H1 (cell line): Measurements from ENCODE around the gene ALOX15B. TPM values are rescaled to one million over a fixed set of nuclear protein-coding genes. Genes with fewer than 3 reads are reported as not detected.

Experiments used
- CTCF ChIA-PET: fragments of 300-600 bp; sonication (Branson Sonifier 250); formaldehyde crosslinking; loops from one replicate; lab custom pipeline; 2021; ENCODE audit not compliant: partially characterized antibody; lab: Charles Lee
- POLR2A ChIA-PET: fragments of 300-600 bp; sonication (Branson Sonifier 250); formaldehyde crosslinking; loops from one replicate; lab custom pipeline; 2021; ENCODE audit warnings: inconsistent platforms; ENCODE audit not compliant: partially characterized antibody; lab: Charles Lee
- DNase-seq, 2 experiments: peaks; one replicate each; pipeline versions ENCODE4 v3.0.0 to v3.0.0-alpha.2; 2010 to 2022; ENCODE audit warnings: low spot score in 2 of 2, low read depth in 1 of 2, mixed read lengths in 1 of 2
- FAIRE-seq: peaks from 2 replicates; lab custom pipeline; 2011; peaks lifted over from hg19 to GRCh38; lab: Jason Lieb, UNC
- H2AFZ ChIP-seq: 2 replicates; pipeline ENCODE4 v1.8.1; 2012; ENCODE audit warnings: low read length, inconsistent platforms
- H2AK5ac ChIP-seq: 2 replicates; pipeline ENCODE4 v1.6.1; 2013; ENCODE audit warnings: low read depth, low read length
- H2BK120ac ChIP-seq: replicated peaks from 2 replicates; pipeline ENCODE3; 2013; ENCODE audit warnings: low read depth, low read length, inconsistent platforms
- H2BK12ac ChIP-seq: 2 replicates; pipeline ENCODE4 v1.6.1; 2013; ENCODE audit warnings: low read depth, low read length
- H2BK15ac ChIP-seq: 2 replicates; pipeline ENCODE4 v1.6.1; 2013; ENCODE audit warnings: low read length
- H2BK20ac ChIP-seq: 2 replicates; pipeline ENCODE4 v1.6.1; 2013; ENCODE audit warnings: low read length
- H2BK5ac ChIP-seq: 2 replicates; pipeline ENCODE4 v1.6.1; 2013; ENCODE audit warnings: low read depth, low read length
- H3K14ac ChIP-seq: 2 replicates; pipeline ENCODE4 v1.6.1; 2013; ENCODE audit warnings: inconsistent platforms; ENCODE audit not compliant: insufficient read length
- H3K18ac ChIP-seq: 2 replicates; pipeline ENCODE4 v1.6.1; 2013; ENCODE audit warnings: low read length; ENCODE audit errors: extremely low read depth
- H3K23ac ChIP-seq: 2 replicates; pipeline ENCODE4 v1.6.1; 2013; ENCODE audit warnings: inconsistent platforms; ENCODE audit not compliant: insufficient read length
- H3K23me2 ChIP-seq: 2 replicates; pipeline ENCODE4 v1.6.1; 2013; ENCODE audit warnings: low read depth, low read length
- H3K27ac ChIP-seq: 2 replicates; pipeline ENCODE4 v1.6.1; 2011; ENCODE audit warnings: low read depth, low read length, inconsistent platforms
- H3K27me3 ChIP-seq, 4 experiments: replicated peaks in 1 of 4; 1 replicate in 1 of 4; 2 replicates in 3 of 4; pipeline versions ENCODE4 v1.6.1 to v1.8.1; 2011 to 2013; ENCODE audit warnings: low read length in 3 of 4, mild to moderate bottlenecking in 3 of 4, inconsistent platforms in 2 of 4, mixed read lengths in 2 of 4, moderate library complexity in 1 of 4; ENCODE audit not compliant: control insufficient read depth in 3 of 4, insufficient read depth in 3 of 4; ENCODE audit errors: extremely low read depth in 1 of 4
- H3K36me3 ChIP-seq, 4 experiments: 2 replicates each; pipeline versions ENCODE4 v1.6.1 to v1.8.1; 2011 to 2013; ENCODE audit warnings: mild to moderate bottlenecking in 4 of 4, low read length in 3 of 4, moderate library complexity in 2 of 4, control low read depth in 1 of 4, inconsistent platforms in 1 of 4; ENCODE audit not compliant: insufficient read depth in 4 of 4, control insufficient read depth in 2 of 4
- H3K4ac ChIP-seq: replicated peaks from 2 replicates; pipeline ENCODE3; 2013; ENCODE audit warnings: low read length, low read depth, mixed read lengths, inconsistent platforms; ENCODE audit not compliant: insufficient read length
- H3K4me1 ChIP-seq, 4 experiments: replicated peaks in 1 of 4; 1 replicate in 1 of 4; 2 replicates in 3 of 4; pipeline versions ENCODE4 v1.6.1 to v1.8.1; 2011 to 2013; ENCODE audit warnings: low read length in 3 of 4, inconsistent platforms in 2 of 4, mixed read lengths in 1 of 4; ENCODE audit not compliant: insufficient read depth in 4 of 4, control insufficient read depth in 3 of 4
- H3K4me2 ChIP-seq, 2 experiments: 2 replicates each; pipeline versions ENCODE4 v1.6.1 to v1.8.1; 2011 to 2013; ENCODE audit warnings: low read depth in 2 of 2, low read length in 2 of 2, control low read depth in 1 of 2, inconsistent platforms in 1 of 2, mild to moderate bottlenecking in 1 of 2; ENCODE audit not compliant: insufficient read depth in 1 of 2
- H3K4me3 ChIP-seq, 4 experiments: fragments of 200-600, 300-600 bp in 1 of 4; sonication (generic), shearing (Covaris generic), sonication (Bioruptor Twin) in 1 of 4; 2 replicates each; pipeline versions ENCODE4 v1.5.1 to v1.8.1; 2011 to 2016; ENCODE audit warnings: low read length in 4 of 4, low read depth in 3 of 4, control low read depth in 2 of 4, inconsistent platforms in 2 of 4, mild to moderate bottlenecking in 2 of 4, mixed read lengths in 1 of 4, moderate library complexity in 1 of 4; ENCODE audit not compliant: insufficient read depth in 2 of 4; ENCODE audit errors: extremely low read depth in 1 of 4
- H3K56ac ChIP-seq: replicated peaks from 2 replicates; pipeline ENCODE3; 2013; ENCODE audit warnings: low read depth, mild to moderate bottlenecking, mixed read lengths, low read length, inconsistent platforms; ENCODE audit not compliant: insufficient read length
- H3K79me1 ChIP-seq: 2 replicates; pipeline ENCODE4 v1.6.1; 2013; ENCODE audit warnings: low read depth, low read length, control low read depth
- H3K79me2 ChIP-seq, 2 experiments: 2 replicates each; pipeline versions ENCODE4 v1.6.1 to v1.8.1; 2012 to 2013; ENCODE audit warnings: low read length in 2 of 2, mild to moderate bottlenecking in 2 of 2, inconsistent platforms in 1 of 2; ENCODE audit not compliant: insufficient read depth in 2 of 2, control insufficient read depth in 1 of 2
- H3K9ac ChIP-seq, 4 experiments: replicated peaks in 1 of 4; 1 replicate in 1 of 4; 2 replicates in 3 of 4; pipeline versions ENCODE4 v1.6.1 to v1.8.1; 2011 to 2013; ENCODE audit warnings: low read depth in 3 of 4, low read length in 3 of 4, control low read depth in 2 of 4, mild to moderate bottlenecking in 2 of 4, moderate library complexity in 2 of 4, inconsistent platforms in 1 of 4; ENCODE audit errors: extremely low read depth in 1 of 4
- H3K9me3 ChIP-seq, 2 experiments: 2 replicates each; pipeline versions ENCODE4 v1.6.1 to v1.8.1; 2012 to 2013; ENCODE audit warnings: mild to moderate bottlenecking in 2 of 2, moderate library complexity in 2 of 2, control low read depth in 1 of 2, inconsistent platforms in 1 of 2, low read depth in 1 of 2, low read length in 1 of 2, mixed read lengths in 1 of 2; ENCODE audit not compliant: insufficient read depth in 2 of 2
- H4K20me1 ChIP-seq, 2 experiments: replicated peaks in 1 of 2; 2 replicates each; pipeline versions ENCODE3 to v1.8.1; 2011 to 2013; ENCODE audit warnings: inconsistent platforms in 2 of 2, low read length in 2 of 2, mild to moderate bottlenecking in 1 of 2; ENCODE audit not compliant: insufficient read depth in 2 of 2, control insufficient read depth in 1 of 2
- H4K5ac ChIP-seq: 2 replicates; pipeline ENCODE4 v1.6.1; 2013; ENCODE audit warnings: low read length, low read depth, mixed read lengths, inconsistent platforms; ENCODE audit not compliant: insufficient read length
- H4K8ac ChIP-seq: 2 replicates; pipeline ENCODE4 v1.8.0; 2013; ENCODE audit warnings: mild to moderate bottlenecking, moderate library complexity, low read length, inconsistent platforms; ENCODE audit not compliant: insufficient read depth; ENCODE audit errors: extremely low read depth
- H4K91ac ChIP-seq: replicated peaks from 2 replicates; pipeline ENCODE3; 2013; ENCODE audit warnings: low read length, mixed read lengths, inconsistent platforms; ENCODE audit not compliant: insufficient read length
- BACH1 ChIP-seq: IDR thresholded peaks from 2 replicates; pipeline ENCODE4 v1.6.1; 2012; ENCODE audit warnings: low read length, improper control_type of control experiment
- CREB1 ChIP-seq: IDR thresholded peaks from 2 replicates; pipeline ENCODE4 v1.6.1; 2012; ENCODE audit warnings: inconsistent platforms
- E2F6 ChIP-seq: IDR thresholded peaks from 2 replicates; pipeline ENCODE4 v1.6.1; 2012; ENCODE audit warnings: inconsistent platforms
- EGR1 ChIP-seq: IDR thresholded peaks from 2 replicates; pipeline ENCODE4 v1.6.1; 2011; ENCODE audit warnings: low read depth, low read length, borderline replicate concordance
- EZH2 ChIP-seq: fragments of 200-600 bp; sonication (generic); IDR thresholded peaks from 2 replicates; pipeline ENCODE4 v1.7.1; 2012; ENCODE audit warnings: low read depth, mild to moderate bottlenecking, moderate library complexity, low read length, inconsistent platforms; ENCODE audit not compliant: severe bottlenecking
- FOSL1 ChIP-seq: IDR thresholded peaks from 2 replicates; pipeline ENCODE4 v1.6.1; 2011; ENCODE audit warnings: mild to moderate bottlenecking, low read depth, low read length, moderate library complexity; ENCODE audit not compliant: insufficient read depth
- GABPA ChIP-seq: IDR thresholded peaks from 2 replicates; pipeline ENCODE4 v1.6.1; 2011; ENCODE audit warnings: mild to moderate bottlenecking, low read length, moderate library complexity, borderline replicate concordance; ENCODE audit not compliant: insufficient read depth
- GTF2F1 ChIP-seq: IDR thresholded peaks from 2 replicates; pipeline ENCODE4 v1.6.1; 2012; ENCODE audit warnings: low read depth, low read length, improper control_type of control experiment, borderline replicate concordance
- JUND ChIP-seq: IDR thresholded peaks from 2 replicates; pipeline ENCODE4 v1.6.1; 2011; ENCODE audit warnings: mild to moderate bottlenecking, improper control_type of control experiment, low read length
- KDM1A ChIP-seq: fragments of 200-600, 300-600 bp; sonication (generic); IDR thresholded peaks from 2 replicates; pipeline ENCODE4 v1.7.1; 2016; ENCODE audit warnings: mild to moderate bottlenecking, low read length, borderline replicate concordance
- RBBP5 ChIP-seq: IDR thresholded peaks from 2 replicates; pipeline ENCODE4 v1.7.1; 2012; ENCODE audit warnings: low read depth, mild to moderate bottlenecking, inconsistent platforms, low read length, moderate library complexity, borderline replicate concordance
- RXRA ChIP-seq: IDR thresholded peaks from 2 replicates; pipeline ENCODE4 v1.6.1; 2011; ENCODE audit warnings: low read depth, mild to moderate bottlenecking, low read length, moderate library complexity; ENCODE audit not compliant: insufficient read depth
- SIX5 ChIP-seq: IDR thresholded peaks from 2 replicates; pipeline ENCODE4 v1.6.1; 2011; ENCODE audit warnings: mild to moderate bottlenecking, low read depth, low read length
- TEAD4 ChIP-seq: IDR thresholded peaks from 2 replicates; pipeline ENCODE4 v1.6.1; 2012; ENCODE audit warnings: low read depth, low read length, inconsistent platforms, mixed read lengths
- WGBS, 2 experiments: shearing (Covaris generic) in 1 of 2; methylation state at CpG; one replicate each; pipeline versions ENCODE4 v1.1.6 to v1.1.7; 2013 to 2015; ENCODE audit warnings: low lambda C conversion rate in 2 of 2, mixed read lengths in 2 of 2, inconsistent platforms in 1 of 2, low coverage in 1 of 2, missing lambda C conversion rate in 1 of 2; ENCODE audit not compliant: insufficient replicate concordance in 2 of 2, insufficient coverage in 1 of 2, insufficient read length in 1 of 2; ENCODE audit errors: extremely low coverage in 1 of 2, missing lambda C conversion rate in 1 of 2; 5-methylcytosine and 5-hydroxymethylcytosine counted together
- polyA plus RNA-seq, 7 experiments: library from polyadenylated mRNA; depleted of rRNA in 3 of 7; stranded (reverse) in 5 of 7; unstranded in 2 of 7; fragments of >200 nt in 5 of 7; fragments of 200-250 nt in 2 of 7; gene quantifications; 1 replicate in 5 of 7; 2 replicates in 1 of 7; 4 replicates in 1 of 7; pipeline versions ENCODE4 v1.2.1 to v1.2.3, GENCODE V29; 2011 to 2013; ENCODE audit warnings: missing spikeins in 2 of 7, mixed read lengths in 2 of 7
- total RNA-seq: library from RNA; stranded (reverse); fragmentation: NEBNext Ultra II Directional; extraction: Animal tissue kit (Norgen Biotek cat#: 25700); gene quantifications from 2 replicates; pipeline ENCODE4 v1.2.1, GENCODE V29; 2021

The ALOX15B gene
- total and polyA plus RNA-seq, 2 of the 8 experiments (the other 6 are each of a cell fraction or from before 2014, with no cell fraction given) = 0.63 to 0.91 TPM

GRCh38 chr17:8075081-8075480, 36.2 kb downstream of the ALOX15B start:
- Histone ChIP-seq H3K4me2 (no peak overlapping the region), H2BK120ac (no peak overlapping the region), H3K14ac (no peak overlapping the region), H2AFZ (no peak overlapping the region), H3K27me3 (peaks cover 39 to 70% (median 58%) of the 10 kb centered on the region in 4 experiments), H3K4me1 (peaks cover 0 to 22% (median 9%) of the 10 kb centered on the region in 4 experiments; a peak in 6 of 7 replicates), H3K9ac (no peak overlapping the region), H4K91ac (peak overlapping the region; percentile 42), H3K79me1 (no peaks in the 10 kb centered on the region), H2BK15ac (no peak overlapping the region), H3K79me2 (no peaks in the 10 kb centered on the region), H2BK5ac (no peak overlapping the region), H4K20me1 (peaks cover 2 to 6% of the 10 kb centered on the region in 2 experiments), H3K18ac (no peak overlapping the region), H4K8ac (no peak overlapping the region), H3K9me3 (no peaks in the 10 kb centered on the region), H3K23ac (no peak overlapping the region), H3K4ac (no peak overlapping the region), H4K5ac (no peak overlapping the region), H3K36me3 (no peaks in the 10 kb centered on the region), H3K4me3 (no peak overlapping the region), H3K56ac (no peak overlapping the region), H3K27ac (no peak overlapping the region), H2AK5ac (no peak overlapping the region), H3K23me2 (peaks cover 13% of the 10 kb centered on the region), H2BK20ac (no peak overlapping the region), H2BK12ac (no peak overlapping the region)
- CTCF ChIA-PET = interaction anchor here (0.6 to 17.3 kb wide), 15 partner anchors 14 to 713 kb away, joined by 3 to 315 read pairs (median 5); partner anchors contain the start of genes ALOX12B and ALOXE3
- 80% methylated on average over 3 of the region's 3 CpGs; no CpG with 5 or more reads in 1 of the 2 experiments for WGBS, 2 experiments
- DNase-seq (no peak), FAIRE-seq (no peak)
- POLR2A ChIA-PET = interaction anchor here (1.2 to 1.3 kb wide), 2 partner anchors 10 to 47 kb away, joined by 3 to 4 read pairs; no protein-coding TSS in a partner anchor
- TF ChIP-seq KDM1A (no peak), JUND (no peak), E2F6 (no peak), FOSL1 (no peak), SIX5 (no peak), TEAD4 (no peak), BACH1 (no peak), EGR1 (no peak), EZH2 (no peak), GTF2F1 (no peak), RXRA (no peak), RBBP5 (no peak), GABPA (no peak), CREB1 (no peak)
